SK-N-SH (cell line): Measurements from ENCODE around the gene FRYL. TPM values are rescaled to one million over a fixed set of nuclear protein-coding genes. Genes with fewer than 3 reads are reported as not detected.

Source experiments
- CTCF ChIA-PET: fragments of 300-600, 350-600 bp; formaldehyde crosslinking; extraction: SDS; loops from one replicate; lab custom pipeline; 2021; lab: Yijun Ruan, JAX
- POLR2A ChIA-PET: fragments of 350-600 bp; sonication (Branson Sonifier 250); formaldehyde crosslinking; extraction: SDS; loops from one replicate; lab custom pipeline; 2020; ENCODE audit warnings: antibody characterized with exemption, inconsistent platforms; lab: Yijun Ruan, JAX
- DNase-seq: peaks from one replicate; pipeline ENCODE4 v3.0.0; 2012
- H2AFZ ChIP-seq: fragments of 200-600 bp; sonication (generic); 2 replicates; pipeline ENCODE4 v1.8.1; 2016; ENCODE audit warnings: antibody characterized with exemption, mild to moderate bottlenecking, low read depth
- H3F3A ChIP-seq: fragments of 200-600 bp; sonication (generic); replicated peaks from 2 replicates; pipeline ENCODE3; 2016; ENCODE audit warnings: antibody characterized with exemption, mild to moderate bottlenecking; ENCODE audit not compliant: insufficient read depth
- H3K27ac ChIP-seq, 2 experiments: fragments of 200-500 bp in 1 of 2; fragments of 200-600 bp in 1 of 2; sonication (Bioruptor generic) in 1 of 2; sonication (generic), shearing (Covaris generic) in 1 of 2; 2 replicates each; pipeline versions ENCODE4 v1.5.1 to v1.6.1; 2014 to 2016; ENCODE audit warnings: low read depth in 2 of 2, inconsistent platforms in 1 of 2, low read length in 1 of 2, mild to moderate bottlenecking in 1 of 2, mixed read lengths in 1 of 2
- H3K27me3 ChIP-seq: fragments of 200-600 bp; sonication (generic), shearing (Covaris generic); 2 replicates; pipeline ENCODE4 v1.6.1; 2016; ENCODE audit warnings: mixed run types; ENCODE audit not compliant: insufficient read depth
- H3K36me3 ChIP-seq, 2 experiments: fragments of 200-500 bp in 1 of 2; fragments of 200-600 bp in 1 of 2; sonication (Bioruptor generic) in 1 of 2; sonication (generic) in 1 of 2; replicated peaks in 1 of 2; 2 replicates each; pipeline versions ENCODE3 to v1.5.1; 2014 to 2016; ENCODE audit warnings: low read length in 1 of 2, mild to moderate bottlenecking in 1 of 2; ENCODE audit not compliant: insufficient read depth in 2 of 2, control insufficient read depth in 1 of 2
- H3K4me1 ChIP-seq, 2 experiments: fragments of 200-500 bp in 1 of 2; fragments of 200-600 bp in 1 of 2; sonication (Bioruptor generic) in 1 of 2; sonication (generic), shearing (Covaris generic) in 1 of 2; 2 replicates each; pipeline versions ENCODE4 v1.5.1 to v1.6.1; 2014 to 2016; ENCODE audit warnings: low read depth in 1 of 2, low read length in 1 of 2, mixed run types in 1 of 2; ENCODE audit not compliant: insufficient read depth in 2 of 2, control insufficient read depth in 1 of 2
- H3K4me2 ChIP-seq: fragments of 200-600 bp; sonication (generic), shearing (Covaris generic); 2 replicates; pipeline ENCODE4 v1.6.1; 2017; ENCODE audit warnings: mixed run types
- H3K4me3 ChIP-seq, 2 experiments: fragments of 200-500 bp in 1 of 2; fragments of 200-600 bp in 1 of 2; sonication (Bioruptor generic) in 1 of 2; sonication (generic), shearing (Covaris generic) in 1 of 2; 2 replicates each; pipeline versions ENCODE4 v1.5.1 to v1.8.1; 2014 to 2016; ENCODE audit warnings: low read depth in 2 of 2, inconsistent platforms in 1 of 2, low read length in 1 of 2, mild to moderate bottlenecking in 1 of 2, mixed read lengths in 1 of 2, moderate library complexity in 1 of 2
- H3K79me2 ChIP-seq: fragments of 200-600 bp; sonication (generic); 2 replicates; pipeline ENCODE4 v1.8.1; 2017; ENCODE audit warnings: mild to moderate bottlenecking; ENCODE audit not compliant: insufficient read depth
- H3K9ac ChIP-seq: fragments of 200-600 bp; sonication (generic); 2 replicates; pipeline ENCODE4 v1.6.1; 2017; ENCODE audit warnings: mixed run types
- H3K9me2 ChIP-seq: fragments of 200-600 bp; sonication (generic); 2 replicates; pipeline ENCODE4 v1.6.1; 2017; ENCODE audit warnings: mixed run types
- H3K9me3 ChIP-seq: fragments of 200-600 bp; sonication (generic); 2 replicates; pipeline ENCODE4 v1.6.1; 2017; ENCODE audit warnings: mixed run types, mild to moderate bottlenecking, moderate library complexity
- H4K20me1 ChIP-seq: fragments of 200-600 bp; sonication (generic); 2 replicates; pipeline ENCODE4 v1.6.1; 2017; ENCODE audit warnings: mild to moderate bottlenecking, mixed run types; ENCODE audit not compliant: insufficient read depth
- EZH2phosphoT487 ChIP-seq: fragments of 200-600 bp; sonication (generic); IDR thresholded peaks from 2 replicates; pipeline ENCODE4 v1.6.1; 2017; ENCODE audit warnings: low read depth, mixed run types, mild to moderate bottlenecking, antibody characterized with exemption, moderate library complexity, borderline replicate concordance
- FOSL2 ChIP-seq: IDR thresholded peaks from 2 replicates; pipeline ENCODE4 v1.4.0; 2012; ENCODE audit warnings: low read depth, mild to moderate bottlenecking, moderate library complexity, borderline replicate concordance
- FOXM1 ChIP-seq: IDR thresholded peaks from 2 replicates; pipeline ENCODE4 v1.4.0; 2012; ENCODE audit warnings: low read depth, mild to moderate bottlenecking
- GABPA ChIP-seq: IDR thresholded peaks from 2 replicates; pipeline ENCODE4 v1.4.0; 2012; ENCODE audit warnings: low read depth, mild to moderate bottlenecking
- MXI1 ChIP-seq: IDR thresholded peaks from 2 replicates; pipeline ENCODE4 v1.6.1; 2012; ENCODE audit warnings: mild to moderate bottlenecking, low read depth, low read length, improper control_type of control experiment
- NFIC ChIP-seq: IDR thresholded peaks from 2 replicates; pipeline ENCODE4 v1.4.0; 2012; ENCODE audit warnings: borderline replicate concordance
- RCOR1 ChIP-seq: fragments of 150-350 bp; IDR thresholded peaks from 2 replicates; pipeline ENCODE4 v1.6.1; 2017; ENCODE audit warnings: antibody characterized with exemption, low read length
- SIN3A ChIP-seq: IDR thresholded peaks from 2 replicates; pipeline ENCODE4 v1.6.1; 2012; ENCODE audit warnings: low read depth, mild to moderate bottlenecking, low read length, moderate library complexity, borderline replicate concordance
- TAF1 ChIP-seq: IDR thresholded peaks from 2 replicates; pipeline ENCODE4 v1.6.1; 2012; ENCODE audit warnings: low read depth, mild to moderate bottlenecking, low read length, moderate library complexity, borderline replicate concordance
- WGBS: methylation state at CpG from one replicate; pipeline ENCODE4 v1.1.6; 2017; ENCODE audit warnings: low lambda C conversion rate; 5-methylcytosine and 5-hydroxymethylcytosine counted together
- polyA plus RNA-seq, 3 experiments: library from polyadenylated mRNA; depleted of rRNA; stranded (reverse); fragments of >200 nt; gene quantifications; 2 replicates each; pipeline ENCODE4 v1.2.3, GENCODE V29; 2012
- TF ChIP-seq, protein P1 (sequence below): IDR thresholded peaks from 2 replicates; pipeline ENCODE4 v1.6.1; 2012; ENCODE audit warnings: mild to moderate bottlenecking, low read depth, low read length, moderate library complexity
- TF ChIP-seq, protein P2 (sequence below): IDR thresholded peaks from 2 replicates; pipeline ENCODE4; 2012

FRYL gene
- polyA plus RNA-seq, 1 of the 3 experiments (the other 2 are of a cell fraction) = 8.2 TPM

GRCh38 chr4:48629458-48629857 lies 150.6 kb downstream of the FRYL start (continued):
- TF ChIP-seq, protein P1, sequence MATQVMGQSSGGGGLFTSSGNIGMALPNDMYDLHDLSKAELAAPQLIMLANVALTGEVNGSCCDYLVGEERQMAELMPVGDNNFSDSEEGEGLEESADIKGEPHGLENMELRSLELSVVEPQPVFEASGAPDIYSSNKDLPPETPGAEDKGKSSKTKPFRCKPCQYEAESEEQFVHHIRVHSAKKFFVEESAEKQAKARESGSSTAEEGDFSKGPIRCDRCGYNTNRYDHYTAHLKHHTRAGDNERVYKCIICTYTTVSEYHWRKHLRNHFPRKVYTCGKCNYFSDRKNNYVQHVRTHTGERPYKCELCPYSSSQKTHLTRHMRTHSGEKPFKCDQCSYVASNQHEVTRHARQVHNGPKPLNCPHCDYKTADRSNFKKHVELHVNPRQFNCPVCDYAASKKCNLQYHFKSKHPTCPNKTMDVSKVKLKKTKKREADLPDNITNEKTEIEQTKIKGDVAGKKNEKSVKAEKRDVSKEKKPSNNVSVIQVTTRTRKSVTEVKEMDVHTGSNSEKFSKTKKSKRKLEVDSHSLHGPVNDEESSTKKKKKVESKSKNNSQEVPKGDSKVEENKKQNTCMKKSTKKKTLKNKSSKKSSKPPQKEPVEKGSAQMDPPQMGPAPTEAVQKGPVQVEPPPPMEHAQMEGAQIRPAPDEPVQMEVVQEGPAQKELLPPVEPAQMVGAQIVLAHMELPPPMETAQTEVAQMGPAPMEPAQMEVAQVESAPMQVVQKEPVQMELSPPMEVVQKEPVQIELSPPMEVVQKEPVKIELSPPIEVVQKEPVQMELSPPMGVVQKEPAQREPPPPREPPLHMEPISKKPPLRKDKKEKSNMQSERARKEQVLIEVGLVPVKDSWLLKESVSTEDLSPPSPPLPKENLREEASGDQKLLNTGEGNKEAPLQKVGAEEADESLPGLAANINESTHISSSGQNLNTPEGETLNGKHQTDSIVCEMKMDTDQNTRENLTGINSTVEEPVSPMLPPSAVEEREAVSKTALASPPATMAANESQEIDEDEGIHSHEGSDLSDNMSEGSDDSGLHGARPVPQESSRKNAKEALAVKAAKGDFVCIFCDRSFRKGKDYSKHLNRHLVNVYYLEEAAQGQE = no peak
- TF ChIP-seq FOSL2 = no peak
- TF ChIP-seq SIN3A = no peak
- no peak for TF ChIP-seq NFIC
- TF ChIP-seq, protein P2, sequence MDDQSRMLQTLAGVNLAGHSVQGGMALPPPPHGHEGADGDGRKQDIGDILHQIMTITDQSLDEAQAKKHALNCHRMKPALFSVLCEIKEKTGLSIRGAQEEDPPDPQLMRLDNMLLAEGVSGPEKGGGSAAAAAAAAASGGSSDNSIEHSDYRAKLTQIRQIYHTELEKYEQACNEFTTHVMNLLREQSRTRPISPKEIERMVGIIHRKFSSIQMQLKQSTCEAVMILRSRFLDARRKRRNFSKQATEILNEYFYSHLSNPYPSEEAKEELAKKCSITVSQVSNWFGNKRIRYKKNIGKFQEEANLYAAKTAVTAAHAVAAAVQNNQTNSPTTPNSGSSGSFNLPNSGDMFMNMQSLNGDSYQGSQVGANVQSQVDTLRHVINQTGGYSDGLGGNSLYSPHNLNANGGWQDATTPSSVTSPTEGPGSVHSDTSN = no peak
- no peak for TF ChIP-seq GABPA
- TF ChIP-seq TAF1 = no peak
- TF ChIP-seq RCOR1 = no peak
- TF ChIP-seq MXI1 = no peak

DNA sequence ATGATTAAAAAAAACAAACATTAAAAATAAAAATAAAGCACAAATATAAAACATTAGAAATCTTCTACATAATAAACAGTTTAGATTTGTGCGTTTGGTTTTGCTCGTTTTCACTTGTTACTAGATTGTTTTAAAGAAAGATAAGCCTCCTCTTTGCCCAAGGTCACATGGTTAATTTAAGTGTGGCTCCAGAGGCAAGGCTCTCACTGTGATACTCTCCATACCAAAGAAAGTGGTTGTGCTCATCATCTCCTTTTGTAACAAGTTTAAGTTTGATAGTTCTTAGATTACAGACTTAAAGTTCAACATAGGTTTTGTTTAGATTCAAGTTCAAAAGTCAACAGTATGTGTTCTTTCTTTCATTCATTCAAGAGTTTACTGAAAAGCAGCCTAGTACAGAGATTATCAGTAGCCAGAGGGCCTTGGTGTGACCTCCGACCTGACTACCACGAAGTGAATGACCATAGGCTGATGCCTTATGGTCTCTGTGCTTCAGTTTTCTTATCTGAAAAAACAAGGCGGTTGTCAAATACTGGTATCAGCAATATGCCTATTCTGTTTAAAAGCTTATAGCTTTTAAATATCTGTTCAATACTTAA lies 156.8 kb downstream of the FRYL start:
- Histone ChIP-seq H3K9me2 (no peaks in the 10 kb centered on the region), H3K9me3 (no peaks in the 10 kb centered on the region; the same call in 1 of the 2 replicates)
- TF ChIP-seq FOXM1 (no peak), EZH2phosphoT487 (no peak)
- TF ChIP-seq, all 33 proteins: peak for 0
- no peak overlapping the region for H3K9ac ChIP-seq
- no peaks in the 10 kb centered on the region for H3K27me3 ChIP-seq
- peaks cover under 1% of the 10 kb centered on the region; the same call in 1 of the 2 replicates for H3K79me2 ChIP-seq
- no peaks in the 10 kb centered on the region for H4K20me1 ChIP-seq
- DNase-seq = no peak
- peaks cover 10 to 26% of the 10 kb centered on the region in 2 experiments for H3K36me3 ChIP-seq
- CTCF ChIA-PET = no interaction called here
- no peak overlapping the region for H2AFZ ChIP-seq
- H3K4me1 ChIP-seq = peaks cover 0 to 5% of the 10 kb centered on the region in 2 experiments; a peak in 3 of 4 replicates
- no peak overlapping the region for H3K27ac ChIP-seq
- H3K4me3 ChIP-seq = no peak overlapping the region
- POLR2A ChIA-PET = no interaction called here
- no peak overlapping the region for H3K4me2 ChIP-seq
- WGBS = 88% methylated on average over 5 of the region's 5 CpGs
- peaks cover 4% of the 10 kb centered on the region for H3F3A ChIP-seq
